Ascending aorta (tissue), 2 donors: ENCODE measurements around the gene CEACAM21. TPM values are rescaled to one million over a fixed set of nuclear protein-coding genes. Genes with fewer than 3 reads are reported as not detected.

Experiments
- DNase-seq, 2 donors: peaks; one replicate each; pipeline ENCODE4 v3.0.0-alpha.2; 2019; ENCODE audit warnings: low spot score in 2 of 2
- H3K27ac ChIP-seq, 2 donors: fragments of 200-600 bp; sonication (generic); one replicate each; pipeline ENCODE4 v1.5.1; 2016 to 2017; ENCODE audit warnings: mild to moderate bottlenecking in 1 of 2
- H3K27me3 ChIP-seq: fragments of 200-600 bp; sonication (generic); one replicate; pipeline ENCODE4 v1.5.1; 2017
- H3K36me3 ChIP-seq, 2 donors: fragments of 200-600 bp; sonication (generic); one replicate each; pipeline ENCODE4 v1.5.1; 2016
- H3K4me1 ChIP-seq, 2 donors: fragments of 200-600 bp; sonication (generic); one replicate each; pipeline ENCODE4 v1.5.1; 2016 to 2017; ENCODE audit warnings: mild to moderate bottlenecking in 1 of 2
- H3K4me3 ChIP-seq, 2 donors: fragments of 200-600 bp; sonication (generic); one replicate each; pipeline ENCODE4 v1.5.1; 2016 to 2017; ENCODE audit warnings: mild to moderate bottlenecking in 1 of 2
- H3K9me3 ChIP-seq, 2 donors: fragments of 200-600 bp; sonication (generic); one replicate each; pipeline ENCODE4 v1.5.1; 2016
- CTCF ChIP-seq, 3 experiments: fragments of 200-600 bp in 2 of 3; fragments of 450-650 bp in 1 of 3; sonication (generic) in 2 of 3; IDR thresholded peaks; one replicate each; pipeline ENCODE4 v1.5.1; 2016 to 2019; ENCODE audit warnings: antibody characterized with exemption in 3 of 3, mild to moderate bottlenecking in 1 of 3, moderate library complexity in 1 of 3
- intact Hi-C: fragments of 100-400 bp; cut with DNase I; formaldehyde crosslinking; loops from one replicate; pipeline ENCODE4 v1.15.1; 2023
- total RNA-seq: library from RNA; depleted of rRNA; stranded (reverse); fragments of >200 nt; gene quantifications from one replicate; pipeline ENCODE4 v1.1.0, GENCODE V29; 2016

CEACAM21 gene
- total RNA-seq, result not detected

GRCh38 chr19:41575998-41576397 lies at the start of gene CEACAM21:
Gene CEACAM21, plus strand, starts transcription at chr19:41576166. Its CDS starts 109 bp downstream, at chr19:41576275.
- no peak within 1 kb of the TSS for H3K4me3 ChIP-seq
- intact Hi-C loops, result no loop called here
- H3K9me3 ChIP-seq, result no peaks in the 10 kb centered on the region
- no peaks in the 10 kb centered on the region for H3K36me3 ChIP-seq
- DNase-seq, result peak in 1 of 2 donors; percentile 40
- H3K4me1 ChIP-seq, result no peaks in the 10 kb centered on the region
- TF ChIP-seq CTCF (IDR thresholded peaks at IDR 0.05), result no peak
- no peak within 1 kb of the TSS for H3K27ac ChIP-seq
- H3K27me3 ChIP-seq, result no peaks in the 10 kb centered on the region

- no peak for DNase-seq
- no peaks in the 10 kb centered on the region for H3K36me3 ChIP-seq
- H3K27me3 ChIP-seq, result no peaks in the 10 kb centered on the region
- no peak overlapping the region for H3K27ac ChIP-seq
- H3K4me3 ChIP-seq, result no peak overlapping the region
- intact Hi-C loops, result no loop called here
- TF ChIP-seq CTCF (IDR thresholded peaks at IDR 0.05), result no peak
- H3K9me3 ChIP-seq, result no peaks in the 10 kb centered on the region
- H3K4me1 ChIP-seq, result peaks cover 0 to 2% of the 10 kb centered on the region in 2 donors
Observed at GRCh38 chr19:41527089-41527488, 48.9 kb upstream of the CEACAM21 start.

GRCh38 chr19:41528106-41528505 lies 47.9 kb upstream of the CEACAM21 start:
- TF ChIP-seq CTCF (IDR thresholded peaks at IDR 0.05), result no peak
- no peak overlapping the region for H3K27ac ChIP-seq
- intact Hi-C loops, result no loop called here
- DNase-seq, result no peak
- H3K4me1 ChIP-seq, result peaks cover 0 to 2% of the 10 kb centered on the region in 2 donors
- no peaks in the 10 kb centered on the region for H3K9me3 ChIP-seq
- H3K36me3 ChIP-seq, result no peaks in the 10 kb centered on the region
- H3K27me3 ChIP-seq, result no peaks in the 10 kb centered on the region
- H3K4me3 ChIP-seq, result no peak overlapping the region

- H3K36me3 ChIP-seq, result no peaks in the 10 kb centered on the region
- no peaks in the 10 kb centered on the region for H3K9me3 ChIP-seq
- intact Hi-C loops, result no loop called here
- no peaks in the 10 kb centered on the region for H3K27me3 ChIP-seq
- H3K4me1 ChIP-seq, result peaks cover 0 to 2% of the 10 kb centered on the region in 2 donors
- TF ChIP-seq CTCF (IDR thresholded peaks at IDR 0.05), result no peak
- H3K27ac ChIP-seq, result no peak overlapping the region
- DNase-seq, result no peak
- no peak overlapping the region for H3K4me3 ChIP-seq
Observed at GRCh38 chr19:41529484-41530183, 46.3 kb upstream of the CEACAM21 start.

- no peak for DNase-seq
- no peak for TF ChIP-seq CTCF (IDR thresholded peaks at IDR 0.05)
- H3K36me3 ChIP-seq, result no peaks in the 10 kb centered on the region
- H3K27me3 ChIP-seq, result no peaks in the 10 kb centered on the region
- intact Hi-C loops, result no loop called here
- no peak overlapping the region for H3K4me3 ChIP-seq
- H3K27ac ChIP-seq, result peak overlapping the region; percentile 7 to 27
- peaks cover 0 to 2% of the 10 kb centered on the region in 2 donors for H3K4me1 ChIP-seq
- H3K9me3 ChIP-seq, result no peaks in the 10 kb centered on the region
Observed at GRCh38 chr19:41530184-41530534, 45.8 kb upstream of the CEACAM21 start.
